Activated T-cell treated with anti-CD3 and anti-CD28 coated beads for 1 hour (primary cell): ENCODE results near the gene HDAC7.

Experiments used
- DNase-seq: peaks from one replicate; pipeline ENCODE4 v3.0.0-alpha.2; 2020; ENCODE audit warnings: low read depth

Gene HDAC7

GRCh38 chr12:47791874-47792273 is 27.8 kb downstream of the HDAC7 start:
- no peak for DNase-seq

- DNase-seq = no peak
Observed at GRCh38 chr12:47791351-47791746, 28.4 kb downstream of the HDAC7 start.

GRCh38 chr12:47790676-47791350 is 28.9 kb downstream of the HDAC7 start:
- DNase-seq = no peak

GRCh38 chr12:47789712-47790489 is 29.8 kb downstream of the HDAC7 start:
- no peak for DNase-seq

GRCh38 chr12:47789141-47789540 is 30.6 kb downstream of the HDAC7 start:
- DNase-seq = no peak

- no peak for DNase-seq
Observed at GRCh38 chr12:47787596-47788319, 31.9 kb downstream of the HDAC7 start.

GRCh38 chr12:47786662-47787280 is 32.9 kb downstream of the HDAC7 start:
- no peak for DNase-seq

GRCh38 chr12:47785887-47786661 is 33.6 kb downstream of the HDAC7 start:
- DNase-seq = no peak

- DNase-seq = no peak
Observed at GRCh38 chr12:47785036-47785886, 34.4 kb downstream of the HDAC7 start.

GRCh38 chr12:47783821-47784819 is 35.6 kb downstream of the HDAC7 start:
- no peak for DNase-seq

- DNase-seq = no peak
Observed at GRCh38 chr12:47783024-47783755, 36.5 kb downstream of the HDAC7 start.

GRCh38 chr12:47782372-47782770 is 37.3 kb downstream of the HDAC7 start:
- DNase-seq = no peak

GRCh38 chr12:47781479-47782371 is 38.0 kb downstream of the HDAC7 start:
- no peak for DNase-seq

- no peak for DNase-seq
Observed at GRCh38 chr12:47779943-47780504, 39.7 kb downstream of the HDAC7 start.

GRCh38 chr12:47779301-47779942 is 40.3 kb downstream of the HDAC7 start:
- peak; percentile 97 for DNase-seq

GRCh38 chr12:47778881-47779280 is 40.8 kb downstream of the HDAC7 start:
- no peak for DNase-seq
